Hepatocyte (in vitro differentiated cells): ENCODE results near the gene NPVF.

ENCODE experiments used
- CTCF ChIP-seq: fragments of 200-600 bp; sonication (generic); IDR thresholded peaks from 2 replicates; pipeline ENCODE4 v1.5.1; 2016; ENCODE audit warnings: antibody characterized with exemption, mild to moderate bottlenecking; ENCODE audit not compliant: poor library complexity
- EZH2 ChIP-seq: fragments of 200-600 bp; sonication (generic); IDR thresholded peaks from 2 replicates; pipeline ENCODE4 v1.6.1; 2016; ENCODE audit warnings: antibody characterized with exemption, mild to moderate bottlenecking, borderline replicate concordance
- EZH2phosphoT487 ChIP-seq: fragments of 200-600 bp; sonication (generic); IDR thresholded peaks from one replicate; pipeline ENCODE4 v1.6.1; 2018; ENCODE audit warnings: antibody characterized with exemption, mild to moderate bottlenecking, low read depth, moderate library complexity; ENCODE audit not compliant: unreplicated experiment, severe bottlenecking

GRCh38 chr7:25263337-25263736, 35.1 kb upstream of the NPVF start:
- TF ChIP-seq CTCF (no peak), EZH2phosphoT487 (no peak), EZH2 (no peak)
